ENCODE results near the gene TFB1M. TPM values are rescaled to one million over a fixed set of nuclear protein-coding genes. Genes with fewer than 3 reads are reported as not detected.

TFB1M gene
- total RNA-seq, 1 experiment from 2014 or later: 19.5 TPM

- TF ChIP-seq CTCF (conservative IDR thresholded peaks at IDR 0.05) (no peak), EZH2 (IDR thresholded peaks at IDR 0.05; ENCODE audit: low read depth) (no peak)
- Histone ChIP-seq H3K79me2 (ENCODE audit: low read depth) (no peaks in the 10 kb centered on the region), H3K27ac (no peak overlapping the region), H3K4me3 (no peak overlapping the region), H3F3A (ENCODE audit: insufficient read depth, low read depth) (peaks cover 35% of the 10 kb centered on the region), H3K9me3 (ENCODE audit: insufficient read depth, low read depth) (peaks cover 10% of the 10 kb centered on the region; the same call in 1 of the 2 replicates), H3K27me3 (ENCODE audit: insufficient read depth, low read depth) (no peaks in the 10 kb centered on the region), H3K9me2 (ENCODE audit: insufficient read depth) (no peaks in the 10 kb centered on the region), H3K36me3 (ENCODE audit: low read depth) (peaks cover 5% of the 10 kb centered on the region; the same call in 1 of the 2 replicates), H3K4me2 (no peak overlapping the region), H4K20me1 (ENCODE audit: insufficient read depth) (no peaks in the 10 kb centered on the region), H2AFZ (no peak overlapping the region), H3K4me1 (replicated peaks; ENCODE audit: insufficient read depth) (peaks cover 25% of the 10 kb centered on the region)
- intact Hi-C loops (cut with micrococcal nuclease; ENCODE audit: unreplicated experiment): loop anchor here (5.0 kb wide), 1 partner anchor 1094 kb away; no protein-coding TSS in a partner anchor
- POLR2A ChIA-PET (ENCODE audit: unreplicated experiment): no interaction called here
- CTCF ChIA-PET: no interaction called here
- DNase-seq: no peak
- BruUV-seq (replicated peaks): no TSS peak
These were observed 68.5 kb downstream of the TFB1M start for GRCh38 chr6:155245831-155246230.

GRCh38 chr6:155245193-155245592 lies 69.1 kb downstream of the TFB1M start:
- CTCF ChIA-PET: no interaction called here
- H3K27ac ChIP-seq: no peak overlapping the region

GRCh38 chr6:155244434-155244833 lies 69.8 kb downstream of the TFB1M start:
- Histone ChIP-seq H3K79me2 (ENCODE audit: low read depth) (no peaks in the 10 kb centered on the region), H2AFZ (no peak overlapping the region), H4K20me1 (ENCODE audit: insufficient read depth) (no peaks in the 10 kb centered on the region), H3K9me3 (ENCODE audit: insufficient read depth, low read depth) (peaks cover 10% of the 10 kb centered on the region; the same call in 1 of the 2 replicates), H3K4me1 (replicated peaks; ENCODE audit: insufficient read depth) (peaks cover 25% of the 10 kb centered on the region), H3K9me2 (ENCODE audit: insufficient read depth) (no peaks in the 10 kb centered on the region), H3K27me3 (ENCODE audit: insufficient read depth, low read depth) (no peaks in the 10 kb centered on the region), H3F3A (ENCODE audit: insufficient read depth, low read depth) (peaks cover 29% of the 10 kb centered on the region), H3K27ac (no peak overlapping the region), H3K4me2 (no peak overlapping the region), H3K36me3 (ENCODE audit: low read depth) (peaks cover 5% of the 10 kb centered on the region; the same call in 1 of the 2 replicates), H3K4me3 (no peak overlapping the region)
- intact Hi-C loops (cut with micrococcal nuclease; ENCODE audit: unreplicated experiment): no loop called here
- CTCF ChIA-PET: no interaction called here
- POLR2A ChIA-PET (ENCODE audit: unreplicated experiment): no interaction called here
- DNase-seq: no peak
- BruUV-seq (replicated peaks): no TSS peak
- TF ChIP-seq CTCF (conservative IDR thresholded peaks at IDR 0.05) (no peak), EZH2 (IDR thresholded peaks at IDR 0.05; ENCODE audit: low read depth) (no peak)

More at GRCh38 chr6:155245193-155245592, 69.1 kb downstream of the TFB1M start:
- intact Hi-C loops (cut with micrococcal nuclease; ENCODE audit: unreplicated experiment): loop anchor here (5.0 kb wide), 1 partner anchor 1093 kb away; no protein-coding TSS in a partner anchor
- peaks cover 5% of the 10 kb centered on the region; the same call in 1 of the 2 replicates for H3K36me3 ChIP-seq (ENCODE audit: low read depth)
- peaks cover 25% of the 10 kb centered on the region for H3K4me1 ChIP-seq (replicated peaks; ENCODE audit: insufficient read depth)
- no peaks in the 10 kb centered on the region for H3K27me3 ChIP-seq (ENCODE audit: insufficient read depth, low read depth)
- no peak overlapping the region for H3K4me3 ChIP-seq
- H3K9me3 ChIP-seq (ENCODE audit: insufficient read depth, low read depth): peaks cover 10% of the 10 kb centered on the region; the same call in 1 of the 2 replicates
- no peak for DNase-seq
- no peak for TF ChIP-seq EZH2 (IDR thresholded peaks at IDR 0.05; ENCODE audit: low read depth)
- TF ChIP-seq CTCF (conservative IDR thresholded peaks at IDR 0.05): no peak
- no peaks in the 10 kb centered on the region for H4K20me1 ChIP-seq (ENCODE audit: insufficient read depth)
- H3K79me2 ChIP-seq (ENCODE audit: low read depth): no peaks in the 10 kb centered on the region
- H3F3A ChIP-seq (ENCODE audit: insufficient read depth, low read depth): peaks cover 35% of the 10 kb centered on the region
- no peak overlapping the region for H2AFZ ChIP-seq
- no peaks in the 10 kb centered on the region for H3K9me2 ChIP-seq (ENCODE audit: insufficient read depth)
- BruUV-seq (replicated peaks): no TSS peak
- POLR2A ChIA-PET (ENCODE audit: unreplicated experiment): no interaction called here
- no peak overlapping the region for H3K4me2 ChIP-seq
